WTC11 (cell line): ENCODE results near the gene ABCC3. TPM values are rescaled to one million over a fixed set of nuclear protein-coding genes. Genes with fewer than 3 reads are reported as not detected.

Experiments
- ATAC-seq: fragments of 200-7000 bp; cut with Tn5 transposase; 2 replicates; pipeline ENCODE4 v1.10.0; 2021; ENCODE audit warnings: mild to moderate bottlenecking, moderate library complexity
- Bru-seq: library from RNA; stranded (reverse); fragments of 400-500 nt; gene quantifications from one replicate; lab custom pipeline; 2021; lab: Mats Ljungman, UMichigan
- CTCF ChIA-PET: fragments of 300-600 bp; sonication (Branson Sonifier 250); formaldehyde crosslinking; loops from one replicate; lab custom pipeline; 2021; ENCODE audit warnings: antibody characterized with exemption; lab: Charles Lee
- POLR2A ChIA-PET: fragments of 350-600 bp; sonication (Branson Sonifier 250); formaldehyde crosslinking; loops from one replicate; lab custom pipeline; 2021; ENCODE audit warnings: antibody characterized with exemption; lab: Charles Lee
- DNase-seq: peaks from one replicate; pipeline ENCODE4 v3.0.0; 2021; ENCODE audit warnings: low spot score
- H3K27ac Mint-ChIP-seq: 2 replicates; pipeline ENCODE4 v1.8.0; 2021; ENCODE audit warnings: mixed read lengths
- H3K27me3 Mint-ChIP-seq: 2 replicates; pipeline ENCODE4 v1.8.0; 2021; ENCODE audit warnings: low read depth, mild to moderate bottlenecking, moderate library complexity, mixed read lengths
- H3K36me3 Mint-ChIP-seq: 2 replicates; pipeline ENCODE4 v1.8.0; 2021; ENCODE audit warnings: mixed read lengths
- H3K4me1 Mint-ChIP-seq: 2 replicates; pipeline ENCODE4 v1.8.0; 2022; ENCODE audit warnings: mixed read lengths
- H3K4me3 Mint-ChIP-seq: 2 replicates; pipeline ENCODE4 v1.8.0; 2021; ENCODE audit warnings: mild to moderate bottlenecking, moderate library complexity, mixed read lengths
- H3K9me3 Mint-ChIP-seq: 2 replicates; pipeline ENCODE4 v1.8.0; 2021; ENCODE audit warnings: mixed read lengths
- ATF1 ChIP-seq: sonication (generic); formaldehyde crosslinking; IDR thresholded peaks from 2 replicates; pipeline ENCODE4 v1.8.1; 2023; ENCODE audit warnings: mild to moderate bottlenecking, moderate library complexity, missing genetic modification reagents
- ATF6 ChIP-seq: sonication (generic); formaldehyde crosslinking; IDR thresholded peaks from 2 replicates; pipeline ENCODE4 v1.8.1; 2023; ENCODE audit warnings: mild to moderate bottlenecking, missing genetic modification reagents
- CDX4 ChIP-seq: fragments of 250-450 bp; sonication (Bioruptor Pico); IDR thresholded peaks from 2 replicates; pipeline ENCODE4 v1.9.0; 2021; ENCODE audit warnings: moderate library complexity, mild to moderate bottlenecking, inconsistent platforms, borderline replicate concordance
- E2F5 ChIP-seq: sonication (generic); formaldehyde crosslinking; IDR thresholded peaks from 2 replicates; pipeline ENCODE4 v1.8.1; 2022; ENCODE audit warnings: mild to moderate bottlenecking, moderate library complexity, missing genetic modification reagents
- ELF4 ChIP-seq: sonication (generic); formaldehyde crosslinking; IDR thresholded peaks from 2 replicates; pipeline ENCODE4 v1.8.1; 2022; ENCODE audit warnings: low read depth, mild to moderate bottlenecking, moderate library complexity, missing genetic modification reagents
- ESRRA ChIP-seq: sonication (generic); formaldehyde crosslinking; IDR thresholded peaks from 2 replicates; pipeline ENCODE4 v1.8.1; 2022; ENCODE audit warnings: mild to moderate bottlenecking, missing genetic modification reagents, borderline replicate concordance
- FOXK1 ChIP-seq: sonication (generic); formaldehyde crosslinking; IDR thresholded peaks from 2 replicates; pipeline ENCODE4 v1.8.0; 2022; ENCODE audit warnings: mild to moderate bottlenecking, moderate library complexity, missing genetic modification reagents
- GABPB1 ChIP-seq: sonication (generic); formaldehyde crosslinking; IDR thresholded peaks from 2 replicates; pipeline ENCODE4 v1.8.1; 2023; ENCODE audit warnings: mild to moderate bottlenecking, missing genetic modification reagents
- GRHL2 ChIP-seq: fragments of 250-450 bp; sonication (Bioruptor Pico); IDR thresholded peaks from 2 replicates; pipeline ENCODE4 v1.8.0; 2022; ENCODE audit warnings: mild to moderate bottlenecking, moderate library complexity; ENCODE audit not compliant: insufficient replicate concordance, severe bottlenecking
- HMGXB4 ChIP-seq: sonication (generic); formaldehyde crosslinking; IDR thresholded peaks from 2 replicates; pipeline ENCODE4 v1.8.1; 2023; ENCODE audit warnings: mild to moderate bottlenecking, moderate library complexity, missing genetic modification reagents
- MXD4 ChIP-seq: fragments of 250-450 bp; sonication (Bioruptor Pico); IDR thresholded peaks from 2 replicates; pipeline ENCODE4 v1.8.0; 2021; ENCODE audit warnings: mild to moderate bottlenecking, moderate library complexity, borderline replicate concordance
- PRDM15 ChIP-seq: sonication (generic); formaldehyde crosslinking; IDR thresholded peaks from 2 replicates; pipeline ENCODE4 v1.8.0; 2022; ENCODE audit warnings: missing genetic modification reagents
- SMAD3 ChIP-seq: sonication (generic); formaldehyde crosslinking; IDR thresholded peaks from 2 replicates; pipeline ENCODE4 v1.8.0; 2022; ENCODE audit warnings: missing genetic modification reagents, mild to moderate bottlenecking, borderline replicate concordance
- SP1 ChIP-seq: sonication (generic); formaldehyde crosslinking; conservative IDR thresholded peaks from 2 replicates; pipeline ENCODE4 v1.8.1; 2022; ENCODE audit warnings: missing genetic modification reagents
- TEAD1 ChIP-seq: sonication (generic); formaldehyde crosslinking; IDR thresholded peaks from 2 replicates; pipeline ENCODE4 v1.8.0; 2022; ENCODE audit warnings: mild to moderate bottlenecking, missing genetic modification reagents
- ZNF671 ChIP-seq: fragments of 250-450 bp; sonication (Bioruptor Pico); IDR thresholded peaks from 2 replicates; pipeline ENCODE4 v1.8.0; 2021; ENCODE audit warnings: mild to moderate bottlenecking
- long read RNA-seq, 3 experiments: library from RNA in 1 of 3; library from capped mRNA in 1 of 3; library from polyadenylated mRNA in 1 of 3; unstranded in 2 of 3; stranded (forward) in 1 of 3; transcript quantifications; one replicate each; pipeline ENCODE4 v2.0.0, GENCODE V29; 2021
- total RNA-seq: library from RNA; stranded (reverse); gene quantifications from 3 replicates; pipeline ENCODE4 v1.2.3, GENCODE V29; 2021

Gene ABCC3
- total RNA-seq, result 0.92 to 2.6 TPM (median 0.99 TPM) in 3 replicates
- Bru-seq, nascent RNA, result percentile 11 among the genes with signal in this experiment
- long read RNA-seq, experiment 1, result 0 reads
- long read RNA-seq, experiment 2, result 0 reads
- long read RNA-seq, experiment 3, result 0 reads

GRCh38 chr17:50634224-50634914 is at the start of gene ABCC3:
ABCC3 (plus strand) TSS chr17:50634881; CDS start chr17:50634937, 56 bp downstream.
- H3K36me3 Mint-ChIP-seq, result no peaks in the 10 kb centered on the region
- ATAC-seq (peak; percentile 60), DNase-seq (peak; percentile 37)
- H3K27me3 Mint-ChIP-seq, result peaks cover 61% of the 10 kb centered on the region
- H3K9me3 Mint-ChIP-seq, result no peaks in the 10 kb centered on the region
- peaks cover 3% of the 10 kb centered on the region; the same call in 1 of the 2 replicates for H3K4me1 Mint-ChIP-seq
- ChIA-PET CTCF (interaction anchor here (1.0 to 8.8 kb wide), 3 partner anchors 8 to 149 kb away, joined by 5 to 82 read pairs (median 6); no protein-coding TSS in a partner anchor), POLR2A (no interaction called here)
- H3K4me3 Mint-ChIP-seq, result peak within 1 kb of the TSS; percentile 53
- TF ChIP-seq HMGXB4, result no peak
- no peak for TF ChIP-seq ESRRA
- no peak for TF ChIP-seq FOXK1 (CRISPR knock-in tag)
- TF ChIP-seq E2F5 (CRISPR knock-in tag), result peak; percentile 67; the same call in 1 of the 2 replicates
- H3K27ac Mint-ChIP-seq, result no peak within 1 kb of the TSS

GRCh38 chr17:50585346-50585745 is 49.3 kb upstream of the ABCC3 start:
- Mint-ChIP-seq H3K36me3 (no peaks in the 10 kb centered on the region), H3K9me3 (no peaks in the 10 kb centered on the region), H3K27me3 (no peaks in the 10 kb centered on the region), H3K27ac (no peak overlapping the region), H3K4me1 (peaks cover 21% of the 10 kb centered on the region), H3K4me3 (no peak overlapping the region)
- CTCF ChIA-PET, result interaction anchor here (1.3 to 5.0 kb wide), 2 partner anchors 35 to 41 kb away, joined by 3 to 26 read pairs; no protein-coding TSS in a partner anchor
- ATAC-seq (no peak), DNase-seq (no peak)
- POLR2A ChIA-PET, result interaction anchor here (0.6 kb wide), 1 partner anchor 89 kb away, joined by 10 read pairs; no protein-coding TSS in a partner anchor
- TF ChIP-seq ELF4 (CRISPR knock-in tag), result no peak
- TF ChIP-seq ESRRA, result no peak
- no peak for TF ChIP-seq MXD4 (CRISPR knock-in tag)
- no peak for TF ChIP-seq SMAD3 (CRISPR knock-in tag)
- TF ChIP-seq CDX4 (CRISPR knock-in tag), result no peak
- no peak for TF ChIP-seq GRHL2 (CRISPR knock-in tag)
- no peak for TF ChIP-seq ZNF671
- no peak for TF ChIP-seq ATF1
- TF ChIP-seq SP1, result no peak
- no peak for TF ChIP-seq TEAD1 (CRISPR knock-in tag)
- TF ChIP-seq PRDM15 (CRISPR knock-in tag), result no peak
- TF ChIP-seq ATF6, result no peak
- no peak for TF ChIP-seq GABPB1 (CRISPR knock-in tag)
